Esophagus muscularis mucosa (tissue), 4 donors: ENCODE data around the gene TXNDC5. TPM values are rescaled to one million over a fixed set of nuclear protein-coding genes. Genes with fewer than 3 reads are reported as not detected.

Experiments
- DNase-seq: peaks from one replicate; pipeline ENCODE4 v3.0.0-alpha.2; 2017; ENCODE audit errors: extremely low spot score
- H3K27ac ChIP-seq, 4 donors: fragments of 200-600 bp; sonication (generic); replicated peaks in 1 of 4; 1 replicate in 3 of 4; 2 replicates in 1 of 4; pipeline ENCODE4 v1.5.1; 2016 to 2019; ENCODE audit warnings: mild to moderate bottlenecking in 1 of 4
- H3K27me3 ChIP-seq, 4 donors: fragments of 200-600 bp; sonication (generic); one replicate each; pipeline versions ENCODE4 v1.5.1 to v1.6.0; 2016 to 2019
- H3K36me3 ChIP-seq, 4 donors: fragments of 200-600 bp; sonication (generic); one replicate each; pipeline ENCODE4 v1.5.1; 2016 to 2019
- H3K4me1 ChIP-seq, 4 donors: fragments of 200-600 bp; sonication (generic); one replicate each; pipeline ENCODE4 v1.5.1; 2016 to 2019
- H3K4me3 ChIP-seq, 4 donors: fragments of 200-600 bp; sonication (generic); 1 replicate in 2 of 4; 2 replicates in 2 of 4; pipeline ENCODE4 v1.5.1; 2016 to 2019; ENCODE audit warnings: mild to moderate bottlenecking in 4 of 4, moderate library complexity in 1 of 4
- H3K9me3 ChIP-seq, 4 donors: fragments of 200-600 bp; sonication (generic); 1 replicate in 3 of 4; 2 replicates in 1 of 4; pipeline ENCODE4 v1.5.1; 2016 to 2019
- CTCF ChIP-seq, 3 experiments: fragments of 200-600 bp in 2 of 3; fragments of 450-650 bp in 1 of 3; sonication (generic) in 2 of 3; IDR thresholded peaks; one replicate each; pipeline ENCODE4 v1.5.1; 2017 to 2019; ENCODE audit warnings: antibody characterized with exemption in 3 of 3, mild to moderate bottlenecking in 2 of 3, moderate library complexity in 1 of 3
- EP300 ChIP-seq: sonication (generic); formaldehyde crosslinking; IDR thresholded peaks from one replicate; pipeline ENCODE4 v1.6.1; 2017; ENCODE audit warnings: antibody characterized with exemption
- POLR2A ChIP-seq: fragments of 450-650 bp; IDR thresholded peaks from one replicate; pipeline ENCODE4 v1.6.1; 2017; ENCODE audit warnings: antibody characterized with exemption, moderate library complexity, mild to moderate bottlenecking, low read depth
- POLR2AphosphoS5 ChIP-seq, 2 donors: sonication (generic); formaldehyde crosslinking; IDR thresholded peaks; one replicate each; pipeline ENCODE4 v1.6.1; 2017; ENCODE audit warnings: antibody characterized with exemption in 2 of 2
- WGBS: methylation state at CpG from one replicate; pipeline ENCODE4 v1.1.5; 2018; 5-methylcytosine and 5-hydroxymethylcytosine counted together
- intact Hi-C: fragments of 100-400 bp; cut with DNase I; formaldehyde crosslinking; loops from one replicate; pipeline ENCODE4 v1.15.1; 2023
- total RNA-seq, 4 donors: library from RNA; depleted of rRNA; stranded (reverse); fragments of >200 nt; gene quantifications; one replicate each; pipeline versions ENCODE4 v1.1.0 to v1.2.1, GENCODE V29; 2016

TXNDC5 gene
- total RNA-seq, 4 donors from 2014 or later = 61.5 to 116 (median 99.0) TPM

GRCh38 chr6:7917729-7918128 lies 7.1 kb upstream of the TXNDC5 start:
- intact Hi-C loops = no loop called here
- 87% methylated on average over 5 of the region's 5 CpGs for WGBS

GRCh38 chr6:7916959-7917358 lies 6.4 kb upstream of the TXNDC5 start:
- WGBS = 87% methylated on average over 1 of the region's 1 CpG
- DNase-seq = no peak
- TF ChIP-seq EP300 (no peak), CTCF (IDR thresholded peaks at IDR 0.05) (no peak), POLR2A (no peak), POLR2AphosphoS5 (IDR thresholded peaks at IDR 0.05) (no peak)
- Histone ChIP-seq H3K9me3 (no peaks in the 10 kb centered on the region), H3K27ac (no peak overlapping the region), H3K36me3 (no peaks in the 10 kb centered on the region), H3K4me3 (no peak overlapping the region), H3K27me3 (peaks cover 0 to 5% (median 0%) of the 10 kb centered on the region in 4 donors), H3K4me1 (peaks cover 0 to 3% (median 0%) of the 10 kb centered on the region in 4 donors)
- intact Hi-C loops = no loop called here

More at GRCh38 chr6:7917729-7918128, 7.1 kb upstream of the TXNDC5 start:
- no peak overlapping the region for H3K4me3 ChIP-seq
- no peak overlapping the region for H3K27ac ChIP-seq
- no peak for DNase-seq
- no peaks in the 10 kb centered on the region for H3K36me3 ChIP-seq
- H3K4me1 ChIP-seq = peaks cover 0 to 3% (median 0%) of the 10 kb centered on the region in 4 donors
- H3K27me3 ChIP-seq = peaks cover 0 to 5% (median 0%) of the 10 kb centered on the region in 4 donors
- TF ChIP-seq POLR2A (no peak), POLR2AphosphoS5 (IDR thresholded peaks at IDR 0.05) (no peak), EP300 (no peak), CTCF (IDR thresholded peaks at IDR 0.05) (no peak)
- H3K9me3 ChIP-seq = no peaks in the 10 kb centered on the region

- intact Hi-C loops = loop anchor here (5.0 kb wide), 3 partner anchors 77 to 147 kb away; partner anchors contain the start of gene BLOC1S5
- Histone ChIP-seq H3K27me3 (peaks cover 0 to 5% (median 0%) of the 10 kb centered on the region in 4 donors), H3K4me3 (no peak overlapping the region), H3K9me3 (no peaks in the 10 kb centered on the region), H3K4me1 (peaks cover 5 to 9% (median 8%) of the 10 kb centered on the region in 4 donors), H3K36me3 (no peaks in the 10 kb centered on the region), H3K27ac (no peak overlapping the region)
- WGBS = 86% methylated on average over 11 of the region's 11 CpGs
- TF ChIP-seq EP300 (no peak), POLR2AphosphoS5 (IDR thresholded peaks at IDR 0.05) (no peak), POLR2A (no peak), CTCF (IDR thresholded peaks at IDR 0.05) (no peak)
- no peak for DNase-seq
Observed at GRCh38 chr6:7914991-7915789, 4.6 kb upstream of the TXNDC5 start.

- H3K27me3 ChIP-seq = no peaks in the 10 kb centered on the region
- H3K4me1 ChIP-seq = peaks cover 9 to 14% (median 12%) of the 10 kb centered on the region in 4 donors
- no peak overlapping the region for H3K27ac ChIP-seq
- DNase-seq = no peak
- H3K4me3 ChIP-seq = no peak overlapping the region
- WGBS = 83% methylated on average over 5 of the region's 5 CpGs
- no peaks in the 10 kb centered on the region for H3K36me3 ChIP-seq
- H3K9me3 ChIP-seq = no peaks in the 10 kb centered on the region
- intact Hi-C loops = loop anchor here (5.0 kb wide), 3 partner anchors 78 to 148 kb away; partner anchors contain the start of gene BLOC1S5
- TF ChIP-seq POLR2AphosphoS5 (IDR thresholded peaks at IDR 0.05) = no peak
- no peak for TF ChIP-seq POLR2A
- TF ChIP-seq CTCF (IDR thresholded peaks at IDR 0.05) = no peak
- TF ChIP-seq EP300 = no peak
Observed at GRCh38 chr6:7914311-7914710, 3.7 kb upstream of the TXNDC5 start.
